T-cell (primary cell): ENCODE results near the gene MAPRE2. TPM values are rescaled to one million over a fixed set of nuclear protein-coding genes. Genes with fewer than 3 reads are reported as not detected.

Experiments
- ATAC-seq, 4 experiments: fragments of 200-7000 bp in 3 of 4; fragments of 150-1000 bp in 1 of 4; cut with Tn5 transposase; replicated peaks in 1 of 4; 1 replicate in 3 of 4; 2 replicates in 1 of 4; pipeline ENCODE4 v1.10.0; 2021; ENCODE audit warnings: moderate library complexity in 3 of 4, mild to moderate bottlenecking in 2 of 4, moderate number of reproducible peaks in 1 of 4
- CTCF ChIA-PET, 2 donors: fragments of 300-600 bp; sonication (Branson Sonifier 250); formaldehyde crosslinking; loops; one replicate each; lab custom pipeline; 2022; ENCODE audit warnings: antibody characterized with exemption in 2 of 2; lab: Charles Lee
- POLR2A ChIA-PET, 2 donors: fragments of 300-600 bp; sonication (Branson Sonifier 250); formaldehyde crosslinking; loops; one replicate each; lab custom pipeline; 2022; ENCODE audit warnings: antibody characterized with exemption in 2 of 2; lab: Charles Lee
- DNase-seq, 35 experiments: peaks; one replicate each; pipeline versions ENCODE4 v3.0.0 to v3.0.0-alpha.2; 2013 to 2023
- H3K27ac ChIP-seq: one replicate; pipeline ENCODE4 v1.5.1; 2013; ENCODE audit warnings: low read length
- H3K27me3 ChIP-seq, 2 experiments: replicated peaks in 1 of 2; 1 replicate in 1 of 2; 2 replicates in 1 of 2; pipeline versions ENCODE4 v1.6.1 to v1.7.0; 2013; ENCODE audit warnings: low read length in 1 of 2, mixed read lengths in 1 of 2; ENCODE audit not compliant: control insufficient read depth in 2 of 2, insufficient read depth in 2 of 2; ENCODE audit errors: extremely low read depth in 1 of 2
- H3K36me3 ChIP-seq, 2 donors: 1 replicate in 1 of 2; 2 replicates in 1 of 2; pipeline versions ENCODE4 v1.6.1 to v1.7.0; 2013; ENCODE audit warnings: low read length in 1 of 2; ENCODE audit not compliant: control insufficient read depth in 2 of 2, insufficient read depth in 1 of 2; ENCODE audit errors: extremely low read depth in 1 of 2
- H3K4me1 ChIP-seq, 2 experiments: 1 replicate in 1 of 2; 2 replicates in 1 of 2; pipeline versions ENCODE4 v1.6.1 to v1.7.0; 2013; ENCODE audit warnings: low read length in 2 of 2, mixed read lengths in 1 of 2; ENCODE audit not compliant: insufficient read depth in 2 of 2, control insufficient read depth in 1 of 2; ENCODE audit errors: extremely low read depth in 1 of 2
- H3K4me3 ChIP-seq, 2 donors: 1 replicate in 1 of 2; 2 replicates in 1 of 2; pipeline versions ENCODE4 v1.5.1 to v1.7.0; 2013; ENCODE audit warnings: mild to moderate bottlenecking in 2 of 2, low read length in 1 of 2, moderate library complexity in 1 of 2; ENCODE audit not compliant: control insufficient read depth in 1 of 2; ENCODE audit errors: extremely low read depth in 1 of 2
- H3K9me3 ChIP-seq: 2 replicates; pipeline ENCODE4 v1.7.0; 2013
- H3K27ac Mint-ChIP-seq, 2 donors: one replicate each; pipeline ENCODE4 v1.8.0; 2020 to 2021; ENCODE audit warnings: mild to moderate bottlenecking in 2 of 2, mixed read lengths in 2 of 2
- H3K27me3 Mint-ChIP-seq, 2 donors: one replicate each; pipeline ENCODE4 v1.8.0; 2021 to 2022; ENCODE audit warnings: mixed read lengths in 2 of 2
- H3K36me3 Mint-ChIP-seq: one replicate; pipeline ENCODE4 v1.8.0; 2021; ENCODE audit warnings: mixed read lengths
- H3K4me1 Mint-ChIP-seq, 3 donors: one replicate each; pipeline ENCODE4 v1.8.0; 2020 to 2022; ENCODE audit warnings: mixed read lengths in 3 of 3, mild to moderate bottlenecking in 1 of 3
- H3K4me3 Mint-ChIP-seq, 3 donors: one replicate each; pipeline ENCODE4 v1.8.0; 2020 to 2022; ENCODE audit warnings: mild to moderate bottlenecking in 3 of 3, mixed read lengths in 3 of 3, moderate library complexity in 3 of 3
- H3K9me3 Mint-ChIP-seq, 3 donors: one replicate each; pipeline ENCODE4 v1.8.0; 2020 to 2022; ENCODE audit warnings: mixed read lengths in 3 of 3
- WGBS: methylation state at CpG from one replicate; pipeline ENCODE4 v1.1.5; 2013; ENCODE audit warnings: missing lambda C conversion rate; ENCODE audit not compliant: insufficient coverage; 5-methylcytosine and 5-hydroxymethylcytosine counted together
- total RNA-seq, 35 experiments: library from RNA in 6 of 35; stranded (reverse) in 6 of 35; fragments of 120-200 nt in 1 of 35; gene quantifications; one replicate each; pipeline versions ENCODE4 v1.2.1 to v1.2.4 and lab custom pipeline; 2013 to 2026

MAPRE2 gene
- total RNA-seq, 5 donors from 2014 or later (not counting 1 experiment from before 2014, with no cell fraction given) = 45.6 to 96.7 (median 53.9) TPM

DNA sequence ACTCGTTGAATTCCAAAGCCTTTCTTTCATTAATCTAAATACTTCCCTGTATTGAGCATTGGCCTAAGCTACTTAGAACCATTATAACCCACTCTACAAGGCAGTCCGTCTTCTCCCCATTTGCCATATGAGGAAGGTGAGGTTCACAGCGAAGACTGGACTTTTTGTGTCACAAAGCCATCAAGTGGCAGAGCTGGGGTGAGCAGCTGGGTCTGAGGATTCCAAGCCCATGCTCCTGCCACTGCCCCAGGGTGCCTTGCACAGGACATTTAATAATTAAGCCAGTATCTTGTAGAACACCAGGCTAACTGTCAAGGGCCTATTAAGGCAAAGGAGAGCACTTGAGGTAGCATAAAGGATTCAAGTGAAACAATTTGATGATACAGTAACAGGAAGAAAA is 130.8 kb downstream of the MAPRE2 start:
- Mint-ChIP-seq H3K27me3 (no peaks in the 10 kb centered on the region), H3K4me1 (peaks cover 11 to 30% (median 23%) of the 10 kb centered on the region in 3 donors), H3K36me3 (no peaks in the 10 kb centered on the region), H3K27ac (no peak overlapping the region), H3K9me3 (peaks cover 4 to 7% (median 5%) of the 10 kb centered on the region in 3 donors), H3K4me3 (no peak overlapping the region)
- Histone ChIP-seq H3K27me3 (no peaks in the 10 kb centered on the region), H3K27ac (no peak overlapping the region), H3K4me3 (no peak overlapping the region), H3K36me3 (no peaks in the 10 kb centered on the region), H3K9me3 (no peaks in the 10 kb centered on the region), H3K4me1 (peaks cover 0 to 2% of the 10 kb centered on the region in 2 experiments)
- no peak for DNase-seq
- WGBS = no CpG with 5 or more reads among the region's 3 CpGs
- CTCF ChIA-PET = interaction anchor here in 1 of 2 donors (0.9 kb wide), 1 partner anchor 146 kb away, joined by 3 read pairs; no protein-coding TSS in a partner anchor
- ATAC-seq = no peak
- POLR2A ChIA-PET = no interaction called here

DNA sequence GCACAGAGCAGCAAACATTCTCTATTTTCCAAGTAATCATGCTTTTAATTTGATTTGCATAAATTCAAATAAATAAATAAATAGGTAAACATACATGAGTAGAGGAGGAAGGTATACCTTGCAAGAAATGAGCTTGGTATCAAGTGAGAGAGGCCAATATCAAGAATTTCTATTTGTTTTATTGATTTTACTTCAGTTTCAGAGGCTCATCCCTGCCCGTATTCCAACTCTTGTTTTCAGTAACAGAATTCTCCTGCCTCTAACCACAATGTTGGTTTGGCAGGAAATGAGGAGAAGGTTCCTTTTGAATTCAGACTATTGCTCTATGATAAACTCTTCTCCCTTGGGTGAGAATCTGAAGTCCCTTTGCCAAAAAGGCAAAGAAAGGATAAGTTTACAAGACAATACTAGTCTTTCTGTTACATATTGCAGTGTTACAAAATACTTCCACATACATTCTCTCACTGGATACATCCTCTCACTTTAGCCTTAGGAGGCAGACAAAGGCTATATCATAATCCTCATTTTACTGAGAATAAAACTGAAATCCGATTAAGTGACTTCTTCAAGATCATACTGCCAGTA is 131.3 kb downstream of the MAPRE2 start:
- Histone ChIP-seq H3K9me3 (no peaks in the 10 kb centered on the region), H3K27ac (no peak overlapping the region), H3K4me1 (peaks cover 0 to 2% of the 10 kb centered on the region in 2 experiments), H3K27me3 (no peaks in the 10 kb centered on the region), H3K36me3 (no peaks in the 10 kb centered on the region), H3K4me3 (no peak overlapping the region)
- 100% methylated on average over 1 of the region's 2 CpGs for WGBS
- no peak for ATAC-seq
- ChIA-PET CTCF (no interaction called here), POLR2A (no interaction called here)
- no peak overlapping the region for H3K4me3 Mint-ChIP-seq
- no peak overlapping the region for H3K27ac Mint-ChIP-seq
- no peak for DNase-seq
- H3K9me3 Mint-ChIP-seq = peaks cover 5 to 9% (median 5%) of the 10 kb centered on the region in 3 donors
- no peaks in the 10 kb centered on the region for H3K27me3 Mint-ChIP-seq
- H3K36me3 Mint-ChIP-seq = no peaks in the 10 kb centered on the region
- H3K4me1 Mint-ChIP-seq = peaks cover 11 to 30% (median 23%) of the 10 kb centered on the region in 3 donors

DNA sequence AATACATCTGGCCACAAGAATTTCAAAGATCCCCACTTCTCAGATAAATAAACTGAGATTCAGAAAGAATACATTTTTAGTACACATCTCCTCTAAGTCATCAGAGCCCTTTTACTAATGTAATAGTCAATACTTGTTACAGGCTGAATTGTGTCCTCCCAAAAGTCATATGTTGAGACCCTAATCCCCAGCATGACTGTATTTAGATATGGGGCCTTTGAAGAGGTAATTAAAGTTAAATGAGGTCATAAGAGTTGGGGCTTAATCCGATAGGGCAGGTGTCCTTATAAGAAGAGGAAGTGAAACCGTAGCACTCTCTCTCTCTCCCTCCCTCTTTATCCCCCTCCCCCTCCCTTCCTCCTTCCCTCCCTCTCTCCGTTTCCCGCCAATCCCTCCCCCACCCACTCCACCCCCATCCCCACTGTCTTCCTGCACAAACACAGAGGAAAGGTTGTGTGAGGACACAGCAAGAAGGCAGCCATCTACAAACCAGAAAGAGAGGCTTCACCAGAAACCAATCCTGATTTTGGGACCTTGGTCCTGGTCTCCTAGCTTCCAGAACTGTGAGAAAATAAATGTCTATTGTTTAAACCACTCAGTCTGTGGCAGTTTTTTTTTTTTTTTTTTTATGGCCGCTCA is 133.0 kb downstream of the MAPRE2 start:
- Histone ChIP-seq H3K27ac (no peak overlapping the region), H3K9me3 (no peaks in the 10 kb centered on the region), H3K27me3 (no peaks in the 10 kb centered on the region), H3K36me3 (no peaks in the 10 kb centered on the region), H3K4me3 (no peak overlapping the region), H3K4me1 (peaks cover 0 to 2% of the 10 kb centered on the region in 2 experiments)
- ATAC-seq = no peak
- no peak for DNase-seq
- H3K36me3 Mint-ChIP-seq = no peaks in the 10 kb centered on the region
- WGBS = no CpG with 5 or more reads among the region's 5 CpGs
- no peaks in the 10 kb centered on the region for H3K27me3 Mint-ChIP-seq
- peaks cover 11 to 30% (median 23%) of the 10 kb centered on the region in 3 donors for H3K4me1 Mint-ChIP-seq
- H3K27ac Mint-ChIP-seq = no peak overlapping the region
- H3K9me3 Mint-ChIP-seq = peaks cover 5 to 9% (median 5%) of the 10 kb centered on the region in 3 donors
- H3K4me3 Mint-ChIP-seq = no peak overlapping the region
- ChIA-PET POLR2A (interaction anchor here in 1 of 2 donors (0.7 kb wide), 1 partner anchor 100 kb away, joined by 7 read pairs; no protein-coding TSS in a partner anchor), CTCF (interaction anchor here in 1 of 2 donors (0.6 to 0.7 kb wide), 3 partner anchors 15 to 168 kb away, joined by 4 to 6 read pairs (median 4); no protein-coding TSS in a partner anchor)

DNA sequence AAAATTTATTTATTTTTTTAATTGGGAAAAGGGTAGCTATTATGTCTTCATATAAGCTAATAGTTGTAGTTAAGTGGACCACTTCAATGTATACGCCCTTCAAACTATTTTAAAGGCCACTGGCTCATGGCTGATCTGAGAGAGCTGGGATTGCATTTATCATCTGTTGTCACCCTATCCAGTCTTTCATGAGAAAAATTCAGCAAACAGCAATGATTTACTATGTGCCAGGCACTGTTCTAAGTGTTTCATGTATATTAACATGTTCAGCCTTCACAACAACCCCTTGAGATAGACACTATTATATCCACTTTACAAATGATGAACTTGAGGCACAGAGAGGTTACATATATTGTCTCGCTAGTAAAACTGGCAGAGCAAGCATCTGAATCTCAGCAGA is 133.5 kb downstream of the MAPRE2 start:
- no peaks in the 10 kb centered on the region for H3K27me3 ChIP-seq
- H3K4me1 Mint-ChIP-seq = peaks cover 11 to 30% (median 23%) of the 10 kb centered on the region in 3 donors
- H3K27me3 Mint-ChIP-seq = no peaks in the 10 kb centered on the region
- H3K27ac Mint-ChIP-seq = no peak overlapping the region
- H3K9me3 Mint-ChIP-seq = peaks cover 5 to 9% (median 5%) of the 10 kb centered on the region in 3 donors
- no peak overlapping the region for H3K4me3 ChIP-seq
- DNase-seq (no peak), ATAC-seq (no peak)
- CTCF ChIA-PET = interaction anchor here in 1 of 2 donors (0.6 to 0.7 kb wide), 3 partner anchors 15 to 169 kb away, joined by 4 to 6 read pairs (median 4); no protein-coding TSS in a partner anchor
- H3K9me3 ChIP-seq = no peaks in the 10 kb centered on the region
- POLR2A ChIA-PET = interaction anchor here in 1 of 2 donors (0.7 kb wide), 1 partner anchor 100 kb away, joined by 7 read pairs; no protein-coding TSS in a partner anchor
- H3K4me1 ChIP-seq = peaks cover 0 to 2% of the 10 kb centered on the region in 2 experiments
- H3K36me3 ChIP-seq = no peaks in the 10 kb centered on the region
- H3K36me3 Mint-ChIP-seq = no peaks in the 10 kb centered on the region
- H3K4me3 Mint-ChIP-seq = no peak overlapping the region
- no CpG with 5 or more reads among the region's 2 CpGs for WGBS
- H3K27ac ChIP-seq = no peak overlapping the region

DNA sequence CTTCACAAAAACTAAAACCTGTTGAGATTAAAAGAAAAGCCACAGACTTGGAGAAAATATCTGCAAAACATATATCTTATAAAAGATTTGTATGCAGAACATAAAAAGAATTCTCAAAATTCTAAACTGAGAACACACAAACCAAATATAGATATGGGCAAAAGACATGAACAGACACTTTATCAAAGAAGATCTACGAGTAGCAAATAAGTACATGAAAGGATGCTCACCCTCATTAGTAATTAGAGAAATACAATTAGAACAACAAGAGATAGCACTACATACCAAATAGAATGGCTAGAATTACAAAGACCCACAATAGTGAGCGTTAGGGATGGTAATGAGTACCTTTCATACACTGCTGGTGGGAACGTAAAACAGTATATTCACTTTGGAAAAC is 135.7 kb downstream of the MAPRE2 start:
- no peak for ATAC-seq
- Histone ChIP-seq H3K4me3 (no peak overlapping the region), H3K36me3 (no peaks in the 10 kb centered on the region), H3K9me3 (no peaks in the 10 kb centered on the region), H3K27me3 (no peaks in the 10 kb centered on the region), H3K4me1 (peaks cover 0 to 2% of the 10 kb centered on the region in 2 experiments), H3K27ac (no peak overlapping the region)
- Mint-ChIP-seq H3K9me3 (peaks cover 5 to 9% (median 5%) of the 10 kb centered on the region in 3 donors), H3K27me3 (peaks cover 0 to 1% of the 10 kb centered on the region in 2 donors), H3K27ac (no peak overlapping the region), H3K36me3 (no peaks in the 10 kb centered on the region), H3K4me3 (no peak overlapping the region), H3K4me1 (peaks cover 6 to 25% (median 23%) of the 10 kb centered on the region in 3 donors)
- ChIA-PET CTCF (no interaction called here), POLR2A (interaction anchor here in 1 of 2 donors (0.6 kb wide), 2 partner anchors 12 to 24 kb away, joined by 3 read pairs; no protein-coding TSS in a partner anchor)
- no peak for DNase-seq
- no CpG with 5 or more reads among the region's 3 CpGs for WGBS

DNA sequence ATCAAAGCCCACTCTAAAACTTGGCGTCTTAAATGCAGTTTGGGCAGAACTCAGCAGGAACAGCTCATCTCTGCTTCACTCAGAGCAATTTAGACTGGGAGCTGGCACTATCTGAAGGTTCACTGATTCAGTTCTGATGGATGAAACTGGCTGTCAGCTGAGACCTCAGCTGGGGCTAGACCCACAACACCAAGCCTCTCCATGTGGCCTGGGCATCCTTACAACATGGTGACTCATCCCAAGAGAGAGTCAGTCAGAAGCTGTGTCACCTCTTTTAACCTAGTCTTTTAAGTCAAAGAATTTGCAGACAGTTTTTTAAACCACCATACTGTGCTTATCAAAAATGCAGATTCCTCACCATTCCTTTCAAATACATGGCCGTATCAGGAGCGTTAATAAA is 137.0 kb downstream of the MAPRE2 start:
- Mint-ChIP-seq H3K27me3 (peaks cover 0 to 5% of the 10 kb centered on the region in 2 donors), H3K27ac (no peak overlapping the region), H3K36me3 (no peaks in the 10 kb centered on the region), H3K4me1 (peaks cover 6 to 18% (median 16%) of the 10 kb centered on the region in 3 donors), H3K9me3 (peaks cover 5 to 9% (median 5%) of the 10 kb centered on the region in 3 donors), H3K4me3 (no peak overlapping the region)
- H3K27ac ChIP-seq = no peak overlapping the region
- WGBS = 86% methylated on average over 1 of the region's 3 CpGs
- H3K4me3 ChIP-seq = no peak overlapping the region
- H3K9me3 ChIP-seq = no peaks in the 10 kb centered on the region
- ATAC-seq (no peak), DNase-seq (no peak)
- no peaks in the 10 kb centered on the region for H3K27me3 ChIP-seq
- POLR2A ChIA-PET = interaction anchor here in 1 of 2 donors (0.5 kb wide), 1 partner anchor 10 kb away, joined by 4 read pairs; no protein-coding TSS in a partner anchor
- CTCF ChIA-PET = no interaction called here
- peaks cover 0 to 2% of the 10 kb centered on the region in 2 experiments for H3K4me1 ChIP-seq
- no peaks in the 10 kb centered on the region for H3K36me3 ChIP-seq
